Measurements from ENCODE around the gene ADCY1. TPM values are rescaled to one million over a fixed set of nuclear protein-coding genes. Genes with fewer than 3 reads are reported as not detected.

ADCY1 gene
- polyA plus RNA-seq, 4 donors: under 0.01 to 1.0 (median 0.88) TPM; not detected in 1

DNA sequence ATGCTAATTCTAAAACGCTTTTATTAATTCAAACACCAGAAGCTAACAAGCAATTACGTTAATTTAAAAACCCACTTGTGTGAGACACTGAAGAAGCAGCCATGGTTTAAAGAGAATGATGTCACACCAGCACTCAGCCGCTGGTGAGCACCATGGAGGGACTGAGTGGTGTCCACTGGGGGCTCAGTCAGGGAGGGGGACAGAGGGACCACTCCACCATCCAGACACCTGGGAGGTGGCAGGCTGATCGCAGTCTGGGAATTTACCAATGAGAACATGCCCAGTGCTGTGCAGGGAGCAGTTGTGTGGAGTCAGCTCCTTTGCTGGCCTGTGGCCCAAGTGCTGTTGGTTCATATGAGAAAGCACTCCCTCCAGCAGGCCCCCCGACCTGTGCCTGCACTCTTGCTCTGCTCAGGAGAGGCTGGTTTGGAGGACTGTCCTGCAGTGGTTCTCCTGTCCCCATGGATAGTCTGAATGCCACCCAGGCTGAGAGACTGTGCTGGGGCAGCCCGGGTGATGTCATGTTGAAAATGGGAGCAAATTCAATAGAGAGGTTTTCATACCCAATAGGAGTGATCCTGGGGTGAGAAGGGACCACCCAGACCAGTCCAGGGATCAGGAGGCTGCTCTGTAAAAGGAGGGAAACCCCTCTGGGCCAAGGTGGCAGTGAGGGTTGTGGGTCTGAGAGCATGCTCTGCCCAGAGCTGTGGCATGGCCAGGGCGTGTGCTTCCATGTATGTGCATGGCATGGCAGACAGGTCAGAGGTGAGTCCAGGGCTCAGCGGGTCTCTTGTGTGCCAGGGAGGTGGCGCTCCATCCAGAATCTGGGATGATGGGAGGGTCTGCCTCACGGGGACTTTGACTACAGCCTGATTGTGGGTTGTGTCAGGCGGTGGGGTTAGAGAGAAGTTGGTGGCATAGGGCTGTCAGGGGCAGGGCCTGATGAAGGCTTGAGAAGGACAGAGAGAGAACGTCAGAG is 12.7 kb downstream of the ADCY1 start:
- H3K27me3 ChIP-seq (ENCODE audit: control insufficient read depth in 3 of 3, insufficient read depth in 3 of 3, low read length in 3 of 3): no peaks in the 10 kb centered on the region
- H3K4me3 ChIP-seq (ENCODE audit: low read depth in 1 of 3, low read length in 3 of 3): no peak overlapping the region
- H3K9me3 ChIP-seq (ENCODE audit: control insufficient read depth in 2 of 2, insufficient read depth in 1 of 2, low read depth in 1 of 2, low read length in 1 of 2): no peaks in the 10 kb centered on the region
- FAIRE-seq (no peak), DNase-seq (no peak)
- 69 to 85% (median 79%) methylated on average over 12 of the region's 12 CpGs for WGBS, 3 donors
- no peak overlapping the region for H3K27ac ChIP-seq (ENCODE audit: low read depth in 1 of 3, low read length in 2 of 3)
- H3K4me1 ChIP-seq (ENCODE audit: control insufficient read depth in 3 of 3, insufficient read depth in 2 of 3, low read depth in 1 of 3, low read length in 2 of 3): no peaks in the 10 kb centered on the region
- H3K36me3 ChIP-seq (ENCODE audit: control insufficient read depth in 3 of 3, insufficient read depth in 2 of 3, low read depth in 1 of 3, low read length in 3 of 3): no peaks in the 10 kb centered on the region

DNA sequence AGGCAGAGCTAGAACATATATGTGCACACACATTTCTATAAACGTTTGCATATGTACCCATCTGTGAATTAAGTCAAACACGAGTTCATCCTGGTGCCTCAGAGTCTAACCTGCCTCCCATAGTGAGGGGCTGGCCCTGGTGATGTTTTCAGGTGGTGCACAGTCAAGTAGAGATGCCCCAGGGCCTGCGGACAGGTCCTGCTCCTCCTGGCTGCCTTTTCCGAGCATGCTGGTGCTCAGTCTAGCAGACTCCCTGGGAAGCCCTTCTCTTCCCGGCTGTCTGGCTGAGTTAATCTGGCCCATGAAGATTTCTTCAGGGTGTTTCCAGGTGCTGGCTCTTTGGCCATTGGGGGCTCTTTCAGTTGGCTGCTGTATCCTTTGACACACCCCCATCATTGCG is 14.3 kb downstream of the ADCY1 start:
- no peaks in the 10 kb centered on the region for H3K36me3 ChIP-seq (ENCODE audit: control insufficient read depth in 3 of 3, insufficient read depth in 2 of 3, low read depth in 1 of 3, low read length in 3 of 3)
- H3K27me3 ChIP-seq (ENCODE audit: control insufficient read depth in 3 of 3, insufficient read depth in 3 of 3, low read length in 3 of 3): no peaks in the 10 kb centered on the region
- H3K4me1 ChIP-seq (ENCODE audit: control insufficient read depth in 3 of 3, insufficient read depth in 2 of 3, low read depth in 1 of 3, low read length in 2 of 3): no peaks in the 10 kb centered on the region
- H3K27ac ChIP-seq (ENCODE audit: low read depth in 1 of 3, low read length in 2 of 3): no peak overlapping the region
- WGBS, 3 donors: 68 to 85% (median 76%) methylated on average over 5 to 6 of the region's 6 CpGs
- no peaks in the 10 kb centered on the region for H3K9me3 ChIP-seq (ENCODE audit: control insufficient read depth in 2 of 2, insufficient read depth in 1 of 2, low read depth in 1 of 2, low read length in 1 of 2)
- FAIRE-seq: no peak
- no peak overlapping the region for H3K4me3 ChIP-seq (ENCODE audit: low read depth in 1 of 3, low read length in 3 of 3)
- DNase-seq: no peak

DNA sequence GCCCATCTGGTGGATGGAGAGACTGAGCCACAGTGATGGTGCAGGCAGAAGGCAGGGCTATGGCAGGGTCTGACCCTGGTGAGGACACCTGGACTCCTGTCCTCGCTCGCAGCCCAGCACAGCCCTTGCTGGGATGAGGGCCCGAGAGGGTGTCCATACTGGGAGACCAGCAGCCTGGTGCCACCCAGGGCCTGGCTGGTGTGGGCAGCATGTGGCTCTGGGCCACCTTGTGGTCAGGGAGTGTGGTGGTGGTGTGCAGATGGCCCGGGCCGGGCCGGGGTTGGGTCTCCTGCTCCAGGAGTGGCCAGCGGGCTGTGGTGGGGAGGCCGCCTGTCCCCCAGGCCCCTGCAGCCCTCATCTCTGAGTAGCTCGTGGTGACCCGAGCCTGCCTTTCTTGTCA is 14.9 kb downstream of the ADCY1 start:
- H3K4me1 ChIP-seq (ENCODE audit: control insufficient read depth in 3 of 3, insufficient read depth in 2 of 3, low read depth in 1 of 3, low read length in 2 of 3): no peaks in the 10 kb centered on the region
- 85 to 89% (median 87%) methylated on average over 9 to 10 of the region's 10 CpGs for WGBS, 3 donors
- FAIRE-seq: no peak

DNA sequence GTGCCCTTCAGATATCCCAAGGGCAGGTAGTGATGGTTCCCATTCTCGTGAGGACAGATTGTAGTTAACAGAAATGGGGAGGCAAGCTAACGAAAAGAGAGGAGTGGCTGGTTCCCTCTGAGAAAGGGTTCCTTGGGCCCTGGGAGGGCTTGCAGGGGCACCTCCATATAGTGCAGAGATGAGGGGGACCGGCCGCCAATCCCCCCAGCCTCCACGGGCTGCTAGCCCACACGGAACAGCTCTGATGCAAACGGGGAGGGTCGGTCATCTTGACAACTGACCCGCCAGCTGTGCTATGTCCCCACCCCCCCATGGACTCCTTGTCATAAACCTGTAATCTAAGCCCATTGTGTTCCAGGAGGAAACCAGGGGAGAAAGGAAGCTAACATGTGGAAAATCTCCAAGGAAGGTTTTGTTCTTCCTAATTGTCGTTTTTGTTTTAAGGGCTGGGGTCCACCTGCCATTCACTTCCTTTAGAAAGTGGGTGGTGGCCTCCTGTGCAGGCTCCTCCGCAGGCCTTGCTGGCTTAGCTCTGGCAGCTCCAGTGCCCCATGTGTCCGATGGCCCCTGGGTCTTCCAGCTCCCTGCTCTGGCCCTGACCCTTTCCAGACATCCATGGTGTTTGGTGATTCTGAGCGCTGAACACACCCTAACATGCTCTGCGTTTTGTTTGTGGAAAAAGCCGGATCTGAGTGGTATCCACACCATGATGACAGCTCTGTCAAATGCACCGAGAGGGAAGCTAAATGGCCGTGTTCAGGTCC is 15.9 kb downstream of the ADCY1 start:
- WGBS, 3 donors: 72 to 74% (median 73%) methylated on average over 17 of the region's 17 CpGs
- DNase-seq (no peak), FAIRE-seq (no peak)
- Histone ChIP-seq H3K27ac (ENCODE audit: low read depth in 1 of 3, low read length in 2 of 3) (no peak overlapping the region), H3K4me3 (ENCODE audit: low read depth in 1 of 3, low read length in 3 of 3) (no peak overlapping the region), H3K4me1 (ENCODE audit: control insufficient read depth in 3 of 3, insufficient read depth in 2 of 3, low read depth in 1 of 3, low read length in 2 of 3) (no peaks in the 10 kb centered on the region), H3K36me3 (ENCODE audit: control insufficient read depth in 3 of 3, insufficient read depth in 2 of 3, low read depth in 1 of 3, low read length in 3 of 3) (no peaks in the 10 kb centered on the region), H3K9me3 (ENCODE audit: control insufficient read depth in 2 of 2, insufficient read depth in 1 of 2, low read depth in 1 of 2, low read length in 1 of 2) (no peaks in the 10 kb centered on the region), H3K27me3 (ENCODE audit: control insufficient read depth in 3 of 3, insufficient read depth in 3 of 3, low read length in 3 of 3) (no peaks in the 10 kb centered on the region)

More for the DNA sequence above, 14.9 kb downstream of the ADCY1 start:
- Histone ChIP-seq H3K4me3 (ENCODE audit: low read depth in 1 of 3, low read length in 3 of 3) (no peak overlapping the region), H3K27ac (ENCODE audit: low read depth in 1 of 3, low read length in 2 of 3) (no peak overlapping the region), H3K36me3 (ENCODE audit: control insufficient read depth in 3 of 3, insufficient read depth in 2 of 3, low read depth in 1 of 3, low read length in 3 of 3) (no peaks in the 10 kb centered on the region), H3K9me3 (ENCODE audit: control insufficient read depth in 2 of 2, insufficient read depth in 1 of 2, low read depth in 1 of 2, low read length in 1 of 2) (no peaks in the 10 kb centered on the region), H3K27me3 (ENCODE audit: control insufficient read depth in 3 of 3, insufficient read depth in 3 of 3, low read length in 3 of 3) (no peaks in the 10 kb centered on the region)
- no peak for DNase-seq

DNA sequence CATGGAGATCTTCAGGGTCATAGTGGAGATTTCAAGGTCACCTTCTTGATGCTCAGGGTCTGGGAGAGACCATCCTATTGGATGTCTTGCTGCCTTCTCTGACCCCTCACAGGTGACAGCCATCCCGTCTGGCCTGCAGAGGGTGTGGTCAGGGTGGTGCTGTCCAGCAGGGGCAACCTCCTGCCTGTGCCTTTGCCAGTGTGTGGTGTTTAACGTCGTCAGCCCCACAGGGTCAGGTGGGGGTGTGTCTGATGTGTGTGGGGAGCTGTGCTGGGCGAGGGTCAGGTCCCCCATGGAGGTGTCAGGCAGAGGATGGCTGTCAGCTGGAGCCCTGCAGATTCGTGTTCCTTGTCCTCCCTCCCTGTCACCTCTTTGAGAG is 16.5 kb downstream of the ADCY1 start:
- no peak for DNase-seq
- Histone ChIP-seq H3K27me3 (ENCODE audit: control insufficient read depth in 3 of 3, insufficient read depth in 3 of 3, low read length in 3 of 3) (no peaks in the 10 kb centered on the region), H3K36me3 (ENCODE audit: control insufficient read depth in 3 of 3, insufficient read depth in 2 of 3, low read depth in 1 of 3, low read length in 3 of 3) (no peaks in the 10 kb centered on the region), H3K9me3 (ENCODE audit: control insufficient read depth in 2 of 2, insufficient read depth in 1 of 2, low read depth in 1 of 2, low read length in 1 of 2) (no peaks in the 10 kb centered on the region), H3K27ac (ENCODE audit: low read depth in 1 of 3, low read length in 2 of 3) (no peak overlapping the region), H3K4me3 (ENCODE audit: low read depth in 1 of 3, low read length in 3 of 3) (no peak overlapping the region), H3K4me1 (ENCODE audit: control insufficient read depth in 3 of 3, insufficient read depth in 2 of 3, low read depth in 1 of 3, low read length in 2 of 3) (no peaks in the 10 kb centered on the region)
- no peak for FAIRE-seq
- 20 to 40% (median 25%) methylated on average over 5 of the region's 5 CpGs for WGBS, 3 donors

DNA sequence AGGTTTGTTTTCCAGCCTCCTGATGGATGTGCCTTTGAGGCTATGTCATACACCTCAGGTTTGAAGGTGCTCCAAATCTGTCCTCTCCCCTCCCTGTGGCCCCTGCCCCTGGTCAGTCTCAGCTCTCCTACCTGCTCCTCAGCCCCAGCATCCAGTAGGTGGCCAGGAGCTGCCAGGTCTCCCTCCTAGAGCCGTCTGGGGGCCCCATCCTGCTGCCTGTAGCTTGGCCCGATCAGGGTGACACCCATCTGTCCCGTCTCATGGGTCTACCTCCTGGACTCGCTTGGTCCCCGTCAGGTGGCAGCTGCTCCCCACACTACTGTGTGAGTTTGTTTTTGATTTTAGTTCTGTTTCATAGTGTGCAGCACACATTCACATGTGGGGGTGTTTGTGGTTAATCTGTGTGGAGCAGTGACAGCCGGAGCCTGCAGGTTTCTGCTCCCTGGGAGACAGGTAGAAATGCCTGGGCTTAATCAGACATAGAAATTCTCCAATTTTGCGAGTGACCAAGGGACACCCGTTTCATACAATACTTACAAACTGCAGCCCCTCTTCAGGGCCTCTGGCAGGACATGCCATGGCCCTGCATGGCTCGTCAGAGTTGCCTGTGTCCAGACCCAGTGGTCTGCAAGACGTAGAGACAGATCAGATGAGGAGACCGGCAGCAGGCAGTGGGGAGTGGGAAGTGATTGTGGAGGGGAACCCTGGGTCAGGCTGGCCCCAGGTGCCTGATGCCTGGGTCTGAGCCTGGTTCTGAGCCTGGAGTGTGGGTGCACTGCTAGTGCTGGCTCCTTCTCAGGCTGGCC is 17.1 kb downstream of the ADCY1 start:
- Histone ChIP-seq H3K27ac (ENCODE audit: low read depth in 1 of 3, low read length in 2 of 3) (no peak overlapping the region), H3K36me3 (ENCODE audit: control insufficient read depth in 3 of 3, insufficient read depth in 2 of 3, low read depth in 1 of 3, low read length in 3 of 3) (no peaks in the 10 kb centered on the region), H3K9me3 (ENCODE audit: control insufficient read depth in 2 of 2, insufficient read depth in 1 of 2, low read depth in 1 of 2, low read length in 1 of 2) (no peaks in the 10 kb centered on the region), H3K4me3 (ENCODE audit: low read depth in 1 of 3, low read length in 3 of 3) (no peak overlapping the region), H3K4me1 (ENCODE audit: control insufficient read depth in 3 of 3, insufficient read depth in 2 of 3, low read depth in 1 of 3, low read length in 2 of 3) (no peaks in the 10 kb centered on the region), H3K27me3 (ENCODE audit: control insufficient read depth in 3 of 3, insufficient read depth in 3 of 3, low read length in 3 of 3) (no peaks in the 10 kb centered on the region)
- no peak for FAIRE-seq
- DNase-seq: no peak
- 75 to 85% (median 79%) methylated on average over 11 of the region's 11 CpGs for WGBS, 3 donors

DNA sequence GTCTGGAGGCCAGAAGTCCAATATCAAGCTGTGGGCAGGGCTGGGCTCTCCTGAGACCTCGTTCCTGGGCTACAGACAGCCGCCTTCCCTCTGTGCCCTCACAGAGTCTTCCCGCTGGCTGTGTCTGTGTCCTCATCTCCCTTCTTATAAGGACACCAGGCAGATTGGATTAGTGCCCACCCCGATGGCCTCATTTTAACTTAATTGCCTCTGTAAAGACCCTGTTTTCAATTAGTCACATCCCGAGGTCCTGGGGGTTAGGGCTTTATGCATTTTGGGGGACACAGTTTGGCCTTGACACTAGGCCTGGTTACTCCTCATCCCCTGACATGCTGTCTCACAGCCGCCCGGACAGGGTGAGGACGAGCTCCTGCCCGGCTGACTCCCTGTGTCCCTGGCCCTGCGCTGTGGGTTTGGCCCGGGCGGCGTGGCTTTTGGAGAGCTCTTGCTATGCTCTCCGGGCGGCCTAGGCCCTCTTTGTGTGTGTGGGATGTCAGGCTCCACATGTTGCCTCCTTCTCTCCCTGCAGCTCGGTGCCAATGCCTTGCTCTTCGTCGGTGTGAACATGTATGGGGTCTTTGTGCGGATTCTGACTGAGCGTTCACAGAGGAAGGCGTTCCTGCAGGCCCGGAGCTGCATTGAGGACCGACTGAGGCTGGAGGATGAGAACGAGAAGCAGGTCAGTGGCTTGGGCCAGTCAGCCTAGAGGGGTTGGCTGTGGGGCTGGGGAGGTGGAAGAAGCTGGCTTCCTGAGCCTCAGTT is 18.2 kb downstream of the ADCY1 start:
- Histone ChIP-seq H3K4me1 (ENCODE audit: control insufficient read depth in 3 of 3, insufficient read depth in 2 of 3, low read depth in 1 of 3, low read length in 2 of 3) (no peaks in the 10 kb centered on the region), H3K27ac (ENCODE audit: low read depth in 1 of 3, low read length in 2 of 3) (no peak overlapping the region), H3K36me3 (ENCODE audit: control insufficient read depth in 3 of 3, insufficient read depth in 2 of 3, low read depth in 1 of 3, low read length in 3 of 3) (no peaks in the 10 kb centered on the region), H3K9me3 (ENCODE audit: control insufficient read depth in 2 of 2, insufficient read depth in 1 of 2, low read depth in 1 of 2, low read length in 1 of 2) (no peaks in the 10 kb centered on the region), H3K4me3 (ENCODE audit: low read depth in 1 of 3, low read length in 3 of 3) (no peak overlapping the region), H3K27me3 (ENCODE audit: control insufficient read depth in 3 of 3, insufficient read depth in 3 of 3, low read length in 3 of 3) (no peaks in the 10 kb centered on the region)
- FAIRE-seq: no peak
- 88 to 92% (median 91%) methylated on average over 24 of the region's 24 CpGs for WGBS, 3 donors
- no peak for DNase-seq
